Ovary (tissue), 9 donors: ENCODE measurements around the gene ATXN1. TPM values are rescaled to one million over a fixed set of nuclear protein-coding genes. Genes with fewer than 3 reads are reported as not detected.

Source experiments
- DNase-seq, 5 donors: peaks; one replicate each; pipeline ENCODE4 v3.0.0-alpha.2; 2019 to 2020
- H3K27ac ChIP-seq, 2 donors: fragments of 200-600 bp; one replicate each; pipeline versions ENCODE4 v1.5.1 to v1.8.0; 2019 to 2022
- H3K27me3 ChIP-seq: fragments of 200-600 bp; one replicate; pipeline ENCODE4 v1.8.0; 2022
- H3K36me3 ChIP-seq: fragments of 200-600 bp; sonication (generic); one replicate; pipeline ENCODE4 v1.5.1; 2019
- H3K4me1 ChIP-seq: one replicate; pipeline ENCODE4 v1.8.1; 2013; ENCODE audit warnings: mild to moderate bottlenecking, moderate library complexity; ENCODE audit not compliant: insufficient read depth
- H3K4me3 ChIP-seq: fragments of 200-600 bp; sonication (generic); one replicate; pipeline ENCODE4 v1.5.1; 2017
- H3K9me3 ChIP-seq, 2 donors: fragments of 200-600 bp in 1 of 2; sonication (generic) in 1 of 2; one replicate each; pipeline versions ENCODE4 v1.5.1 to v1.8.1; 2013 to 2019; ENCODE audit warnings: mild to moderate bottlenecking in 1 of 2, moderate library complexity in 1 of 2
- EP300 ChIP-seq: sonication (generic); formaldehyde crosslinking; IDR thresholded peaks from one replicate; pipeline ENCODE4 v1.6.1; 2017; ENCODE audit warnings: antibody characterized with exemption
- POLR2A ChIP-seq: fragments of 450-650 bp; IDR thresholded peaks from one replicate; pipeline ENCODE4 v1.6.1; 2017; ENCODE audit warnings: antibody characterized with exemption, mild to moderate bottlenecking, moderate library complexity
- whole genome bisulfite sequencing, 3 donors: extraction: QIAGEN DNeasy Blood & Tissue Kit in 1 of 3; methylation state at CpG; one replicate each; pipeline versions ENCODE4 v1.1.5 to v1.1.7; 2013 to 2017; 5-methylcytosine and 5-hydroxymethylcytosine counted together
- intact Hi-C, 4 donors: fragments of 100-400 bp; cut with DNase I; formaldehyde crosslinking; loops; one replicate each; pipeline versions ENCODE4 v1.11.0 to v1.15.1; 2022 to 2023
- polyA plus RNA-seq, 2 donors: library from polyadenylated mRNA; stranded (reverse); fragments of 200-250 nt in 1 of 2; fragments of 350-450 nt in 1 of 2; fragmentation: Illumina TruSeq in 1 of 2; extraction: RNeasy Lipid Tissue Mini Kit (QIAGEN cat#74804) in 1 of 2; gene quantifications; one replicate each; pipeline ENCODE4 v1.2.3, GENCODE V29; 2013 to 2014
- total RNA-seq, 7 donors: library from RNA; depleted of rRNA in 2 of 7; stranded (reverse); fragments of >200 nt in 2 of 7; fragmentation: NEBNext Ultra II Directional in 3 of 7; extraction: Animal tissue kit (Norgen Biotek cat#: 25700) in 3 of 7; gene quantifications; one replicate each; pipeline versions ENCODE4 v1.1.0 to v1.2.4, GENCODE V29; 2016 to 2023
- TF ChIP-seq, protein P1 (sequence below), 3 donors: fragments of 450-650 bp in 2 of 3; fragments of 200-600 bp in 1 of 3; IDR thresholded peaks; one replicate each; pipeline versions ENCODE4 v1.5.1 to v1.8.0; 2016 to 2022; ENCODE audit warnings: antibody characterized with exemption in 3 of 3, mild to moderate bottlenecking in 1 of 3
- donor health status: DM: no; HTN: no; CAD: no; lungs with moderate emphysema.
- donor health status: DM: no; HTN: no; CAD: no.
- donor health status: Bipolar disorder and iron deficiency.
- donor health status: DM: yes; HTN: yes; CAD: no.
- donor health status: DM: no; HTN: no; CAD: no.
- donor health status: DM: yes; HTN: yes; CAD: no.

ATXN1 gene
- total and polyA plus RNA-seq, 9 donors = 7.3 to 38.2 (median 30.4) TPM

- Histone ChIP-seq H3K4me3 (no peak overlapping the region), H3K36me3 (no peaks in the 10 kb centered on the region), H3K27ac (no peak overlapping the region), H3K27me3 (no peaks in the 10 kb centered on the region), H3K9me3 (no peaks in the 10 kb centered on the region), H3K4me1 (no peaks in the 10 kb centered on the region)
- no peak for TF ChIP-seq EP300
- TF ChIP-seq, protein P1, sequence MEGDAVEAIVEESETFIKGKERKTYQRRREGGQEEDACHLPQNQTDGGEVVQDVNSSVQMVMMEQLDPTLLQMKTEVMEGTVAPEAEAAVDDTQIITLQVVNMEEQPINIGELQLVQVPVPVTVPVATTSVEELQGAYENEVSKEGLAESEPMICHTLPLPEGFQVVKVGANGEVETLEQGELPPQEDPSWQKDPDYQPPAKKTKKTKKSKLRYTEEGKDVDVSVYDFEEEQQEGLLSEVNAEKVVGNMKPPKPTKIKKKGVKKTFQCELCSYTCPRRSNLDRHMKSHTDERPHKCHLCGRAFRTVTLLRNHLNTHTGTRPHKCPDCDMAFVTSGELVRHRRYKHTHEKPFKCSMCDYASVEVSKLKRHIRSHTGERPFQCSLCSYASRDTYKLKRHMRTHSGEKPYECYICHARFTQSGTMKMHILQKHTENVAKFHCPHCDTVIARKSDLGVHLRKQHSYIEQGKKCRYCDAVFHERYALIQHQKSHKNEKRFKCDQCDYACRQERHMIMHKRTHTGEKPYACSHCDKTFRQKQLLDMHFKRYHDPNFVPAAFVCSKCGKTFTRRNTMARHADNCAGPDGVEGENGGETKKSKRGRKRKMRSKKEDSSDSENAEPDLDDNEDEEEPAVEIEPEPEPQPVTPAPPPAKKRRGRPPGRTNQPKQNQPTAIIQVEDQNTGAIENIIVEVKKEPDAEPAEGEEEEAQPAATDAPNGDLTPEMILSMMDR (IDR thresholded peaks at IDR 0.05) = no peak
- TF ChIP-seq POLR2A = no peak
- intact Hi-C loops = no loop called here
- DNase-seq = no peak
- 80 to 87% (median 84%) methylated on average over 5 of the region's 5 CpGs for WGBS, 3 donors
Measured at GRCh38 chr6:16295471-16295870, 465.8 kb downstream of the ATXN1 start.

DNA sequence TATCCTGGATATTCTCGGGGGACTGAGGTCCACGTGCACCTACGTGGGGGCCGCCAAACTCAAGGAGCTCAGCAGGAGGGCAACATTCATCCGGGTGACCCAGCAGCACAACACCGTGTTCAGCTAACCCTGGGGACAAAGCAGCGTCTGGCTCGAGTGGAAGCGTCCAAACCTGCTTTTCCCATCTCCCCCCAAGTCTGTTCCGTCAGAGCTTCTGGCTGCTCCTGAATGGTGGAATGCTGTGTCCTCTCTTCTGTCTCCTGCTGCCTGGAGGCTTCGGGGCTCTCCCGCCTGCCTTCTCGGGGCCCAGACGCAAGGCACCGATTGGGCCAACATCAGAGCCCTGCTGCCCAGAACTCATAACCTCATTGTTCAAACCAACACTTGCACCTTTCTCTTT is 466.2 kb downstream of the ATXN1 start:
- H3K9me3 ChIP-seq = no peaks in the 10 kb centered on the region
- no peak overlapping the region for H3K27ac ChIP-seq
- 87 to 88% (median 87%) methylated on average over 15 of the region's 15 CpGs for WGBS, 3 donors
- TF ChIP-seq, protein P1 (IDR thresholded peaks at IDR 0.05) = no peak
- TF ChIP-seq POLR2A = no peak
- no peak for TF ChIP-seq EP300
- H3K4me1 ChIP-seq = no peaks in the 10 kb centered on the region
- no peak overlapping the region for H3K4me3 ChIP-seq
- DNase-seq = no peak
- no peaks in the 10 kb centered on the region for H3K27me3 ChIP-seq
- intact Hi-C loops = no loop called here
- H3K36me3 ChIP-seq = no peaks in the 10 kb centered on the region

GRCh38 chr6:16294371-16294770 is 466.9 kb downstream of the ATXN1 start:
- WGBS, 3 donors = 86 to 91% (median 89%) methylated on average over 10 of the region's 10 CpGs

DNA sequence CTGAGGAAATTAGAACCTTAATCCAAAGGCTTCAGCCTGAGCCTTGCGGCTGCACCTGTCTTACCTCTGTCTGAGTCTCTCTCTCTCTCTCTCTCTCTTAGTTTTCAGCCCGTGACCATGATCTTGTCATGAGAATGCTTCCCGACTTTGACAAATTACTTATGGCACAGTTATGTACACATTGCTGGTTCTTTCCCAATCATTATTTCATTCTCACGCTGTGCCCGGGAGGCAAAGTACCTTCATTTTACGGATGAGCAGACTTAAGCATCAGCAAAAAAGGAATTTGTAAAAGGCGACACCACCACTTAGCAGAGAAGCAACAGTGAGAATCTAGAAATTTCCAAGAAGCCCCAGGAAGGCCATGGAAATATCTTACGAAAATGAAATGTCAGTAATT is 468.3 kb downstream of the ATXN1 start:
- no peak for TF ChIP-seq POLR2A
- TF ChIP-seq, protein P1 (IDR thresholded peaks at IDR 0.05) = no peak
- TF ChIP-seq EP300 = no peak
- intact Hi-C loops = no loop called here
- no peak for DNase-seq
- Histone ChIP-seq H3K27me3 (no peaks in the 10 kb centered on the region), H3K4me1 (no peaks in the 10 kb centered on the region), H3K9me3 (no peaks in the 10 kb centered on the region), H3K27ac (no peak overlapping the region), H3K4me3 (no peak overlapping the region), H3K36me3 (no peaks in the 10 kb centered on the region)
- WGBS, 3 donors = 80 to 84% (median 81%) methylated on average over 8 of the region's 8 CpGs

More at GRCh38 chr6:16294371-16294770, 466.9 kb downstream of the ATXN1 start:
- no peaks in the 10 kb centered on the region for H3K9me3 ChIP-seq
- no peaks in the 10 kb centered on the region for H3K27me3 ChIP-seq
- intact Hi-C loops = no loop called here
- H3K4me1 ChIP-seq = no peaks in the 10 kb centered on the region
- H3K27ac ChIP-seq = no peak overlapping the region
- H3K36me3 ChIP-seq = no peaks in the 10 kb centered on the region
- TF ChIP-seq EP300 (no peak), POLR2A (no peak)
- TF ChIP-seq, protein P1 (IDR thresholded peaks at IDR 0.05) = no peak
- no peak for DNase-seq
- H3K4me3 ChIP-seq = no peak overlapping the region

GRCh38 chr6:16292432-16292831 is 468.8 kb downstream of the ATXN1 start:
- TF ChIP-seq EP300 = no peak
- TF ChIP-seq POLR2A = no peak
- TF ChIP-seq, protein P1 (IDR thresholded peaks at IDR 0.05) = no peak
- intact Hi-C loops = no loop called here
- H3K36me3 ChIP-seq = no peaks in the 10 kb centered on the region
- H3K27me3 ChIP-seq = no peaks in the 10 kb centered on the region
- no peak for DNase-seq
- H3K4me3 ChIP-seq = no peak overlapping the region
- no peaks in the 10 kb centered on the region for H3K4me1 ChIP-seq
- no peak overlapping the region for H3K27ac ChIP-seq
- 65 to 89% (median 72%) methylated on average over 5 of the region's 5 CpGs for WGBS, 3 donors
- H3K9me3 ChIP-seq = no peaks in the 10 kb centered on the region
